ENCODE data around the gene GRB7. TPM values are rescaled to one million over a fixed set of nuclear protein-coding genes. Genes with fewer than 3 reads are reported as not detected.

The GRB7 gene
- total RNA-seq, 4 donors from 2014 or later = 0.41 to 0.70 TPM; not detected in 2

GRCh38 chr17:39782980-39783379 is 45.2 kb downstream of the GRB7 start:
- no peaks in the 10 kb centered on the region for H3K4me1 ChIP-seq
- no peak overlapping the region for H3K27ac ChIP-seq
- H3K36me3 ChIP-seq = no peaks in the 10 kb centered on the region
- in situ Hi-C loops (cut with MboI; ENCODE audit: low sequenced_read_pairs in 4 of 4) (no loop called here), intact Hi-C loops (cut with DNase I; ENCODE audit: low total_unique reads) (no loop called here)
- TF ChIP-seq POLR2A (IDR thresholded peaks at IDR 0.05) (no peak), CTCF (IDR thresholded peaks at IDR 0.05 in 4 of 5, conservative IDR thresholded peaks at IDR 0.05 in 1 of 5) (no peak)
- no peak for ATAC-seq
- H3K9me3 ChIP-seq = no peaks in the 10 kb centered on the region
- DNase-seq = no peak
- no peaks in the 10 kb centered on the region for H3K27me3 ChIP-seq
- H3K4me3 ChIP-seq = no peak overlapping the region

- in situ Hi-C loops (cut with MboI; ENCODE audit: low sequenced_read_pairs in 4 of 4) = no loop called here
- ATAC-seq (no peak), DNase-seq (no peak)
- TF ChIP-seq POLR2A (IDR thresholded peaks at IDR 0.05) = no peak
- TF ChIP-seq CTCF (IDR thresholded peaks at IDR 0.05 in 4 of 5, conservative IDR thresholded peaks at IDR 0.05 in 1 of 5) = no peak
- no peaks in the 10 kb centered on the region for H3K9me3 ChIP-seq
- H3K27me3 ChIP-seq = peaks cover 0 to 4% (median 0%) of the 10 kb centered on the region in 3 donors
- H3K36me3 ChIP-seq = no peaks in the 10 kb centered on the region
- no peaks in the 10 kb centered on the region for H3K4me1 ChIP-seq
- intact Hi-C loops (cut with DNase I; ENCODE audit: low total_unique reads) = no loop called here
- no peak overlapping the region for H3K4me3 ChIP-seq
- H3K27ac ChIP-seq = no peak overlapping the region
Observed at GRCh38 chr17:39787041-39787440, 49.3 kb downstream of the GRB7 start.

- TF ChIP-seq POLR2A (IDR thresholded peaks at IDR 0.05) = no peak
- no peak for TF ChIP-seq CTCF (IDR thresholded peaks at IDR 0.05 in 4 of 5, conservative IDR thresholded peaks at IDR 0.05 in 1 of 5)
- in situ Hi-C loops (cut with MboI; ENCODE audit: low sequenced_read_pairs in 4 of 4) = no loop called here
- ATAC-seq (no peak), DNase-seq (no peak)
- H3K4me3 ChIP-seq = no peak overlapping the region
- H3K27me3 ChIP-seq = peaks cover 0 to 4% (median 0%) of the 10 kb centered on the region in 3 donors
- H3K27ac ChIP-seq = no peak overlapping the region
- no peaks in the 10 kb centered on the region for H3K36me3 ChIP-seq
- intact Hi-C loops (cut with DNase I; ENCODE audit: low total_unique reads) = no loop called here
- no peaks in the 10 kb centered on the region for H3K4me1 ChIP-seq
- H3K9me3 ChIP-seq = no peaks in the 10 kb centered on the region
Observed at GRCh38 chr17:39787743-39788484, 50.2 kb downstream of the GRB7 start.

DNA sequence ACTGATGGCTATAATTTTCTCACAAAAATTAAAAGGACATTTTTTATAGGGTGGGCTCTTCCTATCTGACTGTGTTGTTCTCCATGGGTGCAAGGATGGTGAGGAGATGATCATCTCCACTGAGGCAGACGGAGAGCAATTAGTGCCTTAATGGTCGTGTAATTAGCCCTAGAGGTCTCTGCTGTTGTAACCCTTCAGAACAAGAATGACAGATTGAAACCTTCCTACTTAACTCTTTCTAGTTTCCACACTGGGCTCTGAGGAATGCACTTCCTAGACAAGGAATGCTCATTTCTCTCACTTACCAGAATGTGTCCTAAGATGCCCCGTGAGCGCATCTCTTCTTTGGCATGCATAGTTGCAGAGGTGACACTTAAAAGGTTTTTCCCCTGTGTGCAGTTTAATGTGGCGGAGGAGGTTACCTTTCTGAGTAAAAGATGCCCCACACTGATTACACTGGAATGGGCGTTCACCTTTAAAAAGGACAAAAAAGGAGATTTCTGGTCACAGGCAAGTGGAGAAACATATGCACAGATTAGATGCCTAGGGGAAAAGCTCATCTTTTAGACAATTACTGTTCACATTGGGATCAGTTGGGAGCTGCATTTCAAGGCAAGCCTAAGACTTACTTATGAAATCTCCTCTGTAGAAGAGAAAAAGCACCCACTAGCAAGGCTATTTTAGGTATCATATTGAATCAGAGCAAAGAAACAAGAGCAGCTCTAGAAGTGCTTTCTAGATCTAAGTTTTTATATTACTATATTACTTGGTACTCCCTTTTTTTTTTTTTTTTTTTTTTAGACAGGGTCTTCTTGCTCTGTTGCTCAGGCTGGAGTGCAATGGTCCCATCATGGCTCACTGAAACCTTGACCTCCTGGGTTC is 53.6 kb downstream of the GRB7 start:
- Histone ChIP-seq H3K36me3 (no peaks in the 10 kb centered on the region), H3K9me3 (no peaks in the 10 kb centered on the region), H3K4me3 (no peak overlapping the region), H3K4me1 (no peaks in the 10 kb centered on the region), H3K27me3 (peaks cover 0 to 4% (median 0%) of the 10 kb centered on the region in 3 donors), H3K27ac (no peak overlapping the region)
- TF ChIP-seq CTCF (IDR thresholded peaks at IDR 0.05 in 4 of 5, conservative IDR thresholded peaks at IDR 0.05 in 1 of 5) (no peak), POLR2A (IDR thresholded peaks at IDR 0.05) (no peak)
- no peak for DNase-seq
- no peak for ATAC-seq
- intact Hi-C loops (cut with DNase I; ENCODE audit: low total_unique reads) = no loop called here
- in situ Hi-C loops (cut with MboI; ENCODE audit: low sequenced_read_pairs in 4 of 4) = no loop called here
